Anterior cingulate cortex (tissue), 58 donors: ENCODE measurements around the gene PCDHGA12.

Experiments
- DNase-seq, 58 donors: peaks; one replicate each; lab custom pipeline; 2025; lab: John Stamatoyannopoulos, UW

The PCDHGA12 gene

DNA sequence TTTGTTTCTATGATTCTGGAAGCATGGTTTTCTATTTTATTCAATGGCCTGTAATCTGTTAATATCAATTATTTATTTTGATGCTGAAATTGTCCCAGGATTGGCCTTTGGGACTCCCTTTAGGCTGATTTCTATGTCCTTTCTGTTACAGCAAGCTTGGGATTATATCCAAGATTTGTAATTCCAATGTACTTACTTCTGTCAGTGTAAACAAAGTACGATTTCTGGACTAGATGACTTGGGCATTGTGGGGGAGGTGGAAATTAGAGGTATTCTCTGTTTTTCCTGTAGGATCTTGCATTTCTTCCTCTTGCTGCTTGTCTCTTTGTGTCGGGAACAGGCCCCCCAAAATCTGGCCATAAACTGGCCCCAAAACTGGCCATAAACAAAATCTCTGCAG, 3.7 kb downstream of the PCDHGA12 start:
- no peak for DNase-seq

GRCh38 chr5:141437221-141437620, 6.9 kb downstream of the PCDHGA12 start:
- DNase-seq = no peak

- DNase-seq = no peak
These were observed 9.3 kb downstream of the PCDHGA12 start for GRCh38 chr5:141439411-141440141.

- DNase-seq = no peak
These were observed 10.0 kb downstream of the PCDHGA12 start for GRCh38 chr5:141440341-141440740.

- no peak for DNase-seq
These were observed 11.4 kb downstream of the PCDHGA12 start for GRCh38 chr5:141441571-141442170.

GRCh38 chr5:141465351-141465750, 35.0 kb downstream of the PCDHGA12 start:
- DNase-seq = no peak

GRCh38 chr5:141475625-141476131, 45.4 kb downstream of the PCDHGA12 start, which contains the start of gene PCDHGC3:
PCDHGC3 (plus strand) TSS chr5:141475966; CDS start chr5:141476117, 151 bp downstream.
- DNase-seq = peak in 55 of 58 donors; percentile 47 to 94 (median 83)

DNA sequence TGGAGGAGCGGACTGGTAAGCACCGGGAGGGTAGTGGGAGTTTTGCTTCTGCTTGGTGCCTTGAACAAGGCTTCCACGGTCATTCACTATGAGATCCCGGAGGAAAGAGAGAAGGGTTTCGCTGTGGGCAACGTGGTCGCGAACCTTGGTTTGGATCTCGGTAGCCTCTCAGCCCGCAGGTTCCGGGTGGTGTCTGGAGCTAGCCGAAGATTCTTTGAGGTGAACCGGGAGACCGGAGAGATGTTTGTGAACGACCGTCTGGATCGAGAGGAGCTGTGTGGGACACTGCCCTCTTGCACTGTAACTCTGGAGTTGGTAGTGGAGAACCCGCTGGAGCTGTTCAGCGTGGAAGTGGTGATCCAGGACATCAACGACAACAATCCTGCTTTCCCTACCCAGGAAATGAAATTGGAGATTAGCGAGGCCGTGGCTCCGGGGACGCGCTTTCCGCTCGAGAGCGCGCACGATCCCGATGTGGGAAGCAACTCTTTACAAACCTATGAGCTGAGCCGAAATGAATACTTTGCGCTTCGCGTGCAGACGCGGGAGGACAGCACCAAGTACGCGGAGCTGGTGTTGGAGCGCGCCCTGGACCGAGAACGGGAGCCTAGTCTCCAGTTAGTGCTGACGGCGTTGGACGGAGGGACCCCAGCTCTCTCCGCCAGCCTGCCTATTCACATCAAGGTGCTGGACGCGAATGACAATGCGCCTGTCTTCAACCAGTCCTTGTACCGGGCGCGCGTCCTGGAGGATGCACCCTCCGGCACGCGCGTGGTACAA, 46.0 kb downstream of the PCDHGA12 start:
- DNase-seq = peak in 18 of 58 donors; percentile 23 to 73 (median 42)

GRCh38 chr5:141477044-141477575, 46.8 kb downstream of the PCDHGA12 start:
- no peak for DNase-seq

GRCh38 chr5:141477815-141478214, 47.5 kb downstream of the PCDHGA12 start:
- DNase-seq = no peak

DNA sequence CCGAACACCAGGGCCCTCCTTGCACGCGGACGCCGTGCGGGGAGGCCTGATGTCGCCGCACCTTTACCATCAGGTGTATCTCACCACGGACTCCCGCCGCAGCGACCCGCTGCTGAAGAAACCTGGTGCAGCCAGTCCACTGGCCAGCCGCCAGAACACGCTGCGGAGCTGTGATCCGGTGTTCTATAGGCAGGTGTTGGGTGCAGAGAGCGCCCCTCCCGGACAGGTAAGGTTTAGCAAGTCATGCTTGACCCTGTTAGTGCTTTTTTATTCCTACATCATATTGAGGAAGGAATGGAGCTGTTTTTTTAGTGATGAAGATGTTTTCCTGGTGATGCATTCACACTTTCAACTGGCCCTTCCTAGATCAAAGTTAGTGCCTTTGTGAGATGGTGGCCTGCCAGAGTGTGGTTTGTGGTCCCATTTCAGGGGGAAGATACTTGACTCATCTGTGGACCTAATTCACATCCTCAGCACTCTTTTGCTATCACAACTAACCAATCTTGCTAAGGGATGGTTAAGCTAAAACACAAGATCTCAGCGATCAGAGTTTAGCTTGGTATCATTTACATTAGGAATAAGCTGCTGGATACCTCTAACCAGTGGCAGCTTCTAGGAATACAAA, 48.1 kb downstream of the PCDHGA12 start:
- no peak for DNase-seq

- no peak for DNase-seq
These were observed 49.5 kb downstream of the PCDHGA12 start for GRCh38 chr5:141479776-141480175.
